H1 (cell line): Measurements from ENCODE around the gene NOS1AP. TPM values are rescaled to one million over a fixed set of nuclear protein-coding genes. Genes with fewer than 3 reads are reported as not detected.

Source experiments
- CTCF ChIA-PET: fragments of 300-600 bp; sonication (Branson Sonifier 250); formaldehyde crosslinking; loops from one replicate; lab custom pipeline; 2021; ENCODE audit not compliant: partially characterized antibody; lab: Charles Lee
- POLR2A ChIA-PET: fragments of 300-600 bp; sonication (Branson Sonifier 250); formaldehyde crosslinking; loops from one replicate; lab custom pipeline; 2021; ENCODE audit warnings: inconsistent platforms; ENCODE audit not compliant: partially characterized antibody; lab: Charles Lee
- DNase-seq, 2 experiments: peaks; one replicate each; pipeline versions ENCODE4 v3.0.0 to v3.0.0-alpha.2; 2010 to 2022; ENCODE audit warnings: low spot score in 2 of 2, low read depth in 1 of 2, mixed read lengths in 1 of 2
- FAIRE-seq: peaks from 2 replicates; lab custom pipeline; 2011; peaks lifted over from hg19 to GRCh38; lab: Jason Lieb, UNC
- H2AFZ ChIP-seq: 2 replicates; pipeline ENCODE4 v1.8.1; 2012; ENCODE audit warnings: low read length, inconsistent platforms
- H2AK5ac ChIP-seq: 2 replicates; pipeline ENCODE4 v1.6.1; 2013; ENCODE audit warnings: low read depth, low read length
- H2BK120ac ChIP-seq: replicated peaks from 2 replicates; pipeline ENCODE3; 2013; ENCODE audit warnings: low read depth, low read length, inconsistent platforms
- H2BK12ac ChIP-seq: 2 replicates; pipeline ENCODE4 v1.6.1; 2013; ENCODE audit warnings: low read depth, low read length
- H2BK15ac ChIP-seq: 2 replicates; pipeline ENCODE4 v1.6.1; 2013; ENCODE audit warnings: low read length
- H2BK20ac ChIP-seq: 2 replicates; pipeline ENCODE4 v1.6.1; 2013; ENCODE audit warnings: low read length
- H2BK5ac ChIP-seq: 2 replicates; pipeline ENCODE4 v1.6.1; 2013; ENCODE audit warnings: low read depth, low read length
- H3K14ac ChIP-seq: 2 replicates; pipeline ENCODE4 v1.6.1; 2013; ENCODE audit warnings: inconsistent platforms; ENCODE audit not compliant: insufficient read length
- H3K18ac ChIP-seq: 2 replicates; pipeline ENCODE4 v1.6.1; 2013; ENCODE audit warnings: low read length; ENCODE audit errors: extremely low read depth
- H3K23ac ChIP-seq: 2 replicates; pipeline ENCODE4 v1.6.1; 2013; ENCODE audit warnings: inconsistent platforms; ENCODE audit not compliant: insufficient read length
- H3K23me2 ChIP-seq: 2 replicates; pipeline ENCODE4 v1.6.1; 2013; ENCODE audit warnings: low read depth, low read length
- H3K27ac ChIP-seq: 2 replicates; pipeline ENCODE4 v1.6.1; 2011; ENCODE audit warnings: low read depth, low read length, inconsistent platforms
- H3K27me3 ChIP-seq, 4 experiments: replicated peaks in 1 of 4; 1 replicate in 1 of 4; 2 replicates in 3 of 4; pipeline versions ENCODE4 v1.6.1 to v1.8.1; 2011 to 2013; ENCODE audit warnings: low read length in 3 of 4, mild to moderate bottlenecking in 3 of 4, inconsistent platforms in 2 of 4, mixed read lengths in 2 of 4, moderate library complexity in 1 of 4; ENCODE audit not compliant: control insufficient read depth in 3 of 4, insufficient read depth in 3 of 4; ENCODE audit errors: extremely low read depth in 1 of 4
- H3K36me3 ChIP-seq, 4 experiments: 2 replicates each; pipeline versions ENCODE4 v1.6.1 to v1.8.1; 2011 to 2013; ENCODE audit warnings: mild to moderate bottlenecking in 4 of 4, low read length in 3 of 4, moderate library complexity in 2 of 4, control low read depth in 1 of 4, inconsistent platforms in 1 of 4; ENCODE audit not compliant: insufficient read depth in 4 of 4, control insufficient read depth in 2 of 4
- H3K4ac ChIP-seq: replicated peaks from 2 replicates; pipeline ENCODE3; 2013; ENCODE audit warnings: low read length, low read depth, mixed read lengths, inconsistent platforms; ENCODE audit not compliant: insufficient read length
- H3K4me1 ChIP-seq, 4 experiments: replicated peaks in 1 of 4; 1 replicate in 1 of 4; 2 replicates in 3 of 4; pipeline versions ENCODE4 v1.6.1 to v1.8.1; 2011 to 2013; ENCODE audit warnings: low read length in 3 of 4, inconsistent platforms in 2 of 4, mixed read lengths in 1 of 4; ENCODE audit not compliant: insufficient read depth in 4 of 4, control insufficient read depth in 3 of 4
- H3K4me2 ChIP-seq, 2 experiments: 2 replicates each; pipeline versions ENCODE4 v1.6.1 to v1.8.1; 2011 to 2013; ENCODE audit warnings: low read depth in 2 of 2, low read length in 2 of 2, control low read depth in 1 of 2, inconsistent platforms in 1 of 2, mild to moderate bottlenecking in 1 of 2; ENCODE audit not compliant: insufficient read depth in 1 of 2
- H3K4me3 ChIP-seq, 4 experiments: fragments of 200-600, 300-600 bp in 1 of 4; sonication (generic), shearing (Covaris generic), sonication (Bioruptor Twin) in 1 of 4; 2 replicates each; pipeline versions ENCODE4 v1.5.1 to v1.8.1; 2011 to 2016; ENCODE audit warnings: low read length in 4 of 4, low read depth in 3 of 4, control low read depth in 2 of 4, inconsistent platforms in 2 of 4, mild to moderate bottlenecking in 2 of 4, mixed read lengths in 1 of 4, moderate library complexity in 1 of 4; ENCODE audit not compliant: insufficient read depth in 2 of 4; ENCODE audit errors: extremely low read depth in 1 of 4
- H3K56ac ChIP-seq: replicated peaks from 2 replicates; pipeline ENCODE3; 2013; ENCODE audit warnings: low read depth, mild to moderate bottlenecking, mixed read lengths, low read length, inconsistent platforms; ENCODE audit not compliant: insufficient read length
- H3K79me1 ChIP-seq: 2 replicates; pipeline ENCODE4 v1.6.1; 2013; ENCODE audit warnings: low read depth, low read length, control low read depth
- H3K79me2 ChIP-seq, 2 experiments: 2 replicates each; pipeline versions ENCODE4 v1.6.1 to v1.8.1; 2012 to 2013; ENCODE audit warnings: low read length in 2 of 2, mild to moderate bottlenecking in 2 of 2, inconsistent platforms in 1 of 2; ENCODE audit not compliant: insufficient read depth in 2 of 2, control insufficient read depth in 1 of 2
- H3K9ac ChIP-seq, 4 experiments: replicated peaks in 1 of 4; 1 replicate in 1 of 4; 2 replicates in 3 of 4; pipeline versions ENCODE4 v1.6.1 to v1.8.1; 2011 to 2013; ENCODE audit warnings: low read depth in 3 of 4, low read length in 3 of 4, control low read depth in 2 of 4, mild to moderate bottlenecking in 2 of 4, moderate library complexity in 2 of 4, inconsistent platforms in 1 of 4; ENCODE audit errors: extremely low read depth in 1 of 4
- H3K9me3 ChIP-seq, 2 experiments: 2 replicates each; pipeline versions ENCODE4 v1.6.1 to v1.8.1; 2012 to 2013; ENCODE audit warnings: mild to moderate bottlenecking in 2 of 2, moderate library complexity in 2 of 2, control low read depth in 1 of 2, inconsistent platforms in 1 of 2, low read depth in 1 of 2, low read length in 1 of 2, mixed read lengths in 1 of 2; ENCODE audit not compliant: insufficient read depth in 2 of 2
- H4K20me1 ChIP-seq, 2 experiments: replicated peaks in 1 of 2; 2 replicates each; pipeline versions ENCODE3 to v1.8.1; 2011 to 2013; ENCODE audit warnings: inconsistent platforms in 2 of 2, low read length in 2 of 2, mild to moderate bottlenecking in 1 of 2; ENCODE audit not compliant: insufficient read depth in 2 of 2, control insufficient read depth in 1 of 2
- H4K5ac ChIP-seq: 2 replicates; pipeline ENCODE4 v1.6.1; 2013; ENCODE audit warnings: low read length, low read depth, mixed read lengths, inconsistent platforms; ENCODE audit not compliant: insufficient read length
- H4K8ac ChIP-seq: 2 replicates; pipeline ENCODE4 v1.8.0; 2013; ENCODE audit warnings: mild to moderate bottlenecking, moderate library complexity, low read length, inconsistent platforms; ENCODE audit not compliant: insufficient read depth; ENCODE audit errors: extremely low read depth
- H4K91ac ChIP-seq: replicated peaks from 2 replicates; pipeline ENCODE3; 2013; ENCODE audit warnings: low read length, mixed read lengths, inconsistent platforms; ENCODE audit not compliant: insufficient read length
- CREB1 ChIP-seq: IDR thresholded peaks from 2 replicates; pipeline ENCODE4 v1.6.1; 2012; ENCODE audit warnings: inconsistent platforms
- CTCF ChIP-seq, 3 experiments: IDR thresholded peaks; 1 replicate in 2 of 3; 2 replicates in 1 of 3; pipeline versions ENCODE4 v1.5.1 to v1.6.1; 2011; ENCODE audit warnings: low read length in 3 of 3, mild to moderate bottlenecking in 3 of 3, inconsistent platforms in 2 of 3, low read depth in 1 of 3, moderate library complexity in 1 of 3; ENCODE audit not compliant: insufficient read depth in 1 of 3; ENCODE audit errors: control extremely low read depth in 1 of 3
- FOSL1 ChIP-seq: IDR thresholded peaks from 2 replicates; pipeline ENCODE4 v1.6.1; 2011; ENCODE audit warnings: mild to moderate bottlenecking, low read depth, low read length, moderate library complexity; ENCODE audit not compliant: insufficient read depth
- HDAC6 ChIP-seq: IDR thresholded peaks from one replicate; pipeline ENCODE4 v1.7.1; 2012; ENCODE audit warnings: low read depth, mild to moderate bottlenecking, inconsistent platforms, low read length, moderate library complexity
- KDM4A ChIP-seq: IDR thresholded peaks from one replicate; pipeline ENCODE4 v1.7.1; 2012; ENCODE audit warnings: low read depth, mild to moderate bottlenecking, moderate library complexity, low read length, inconsistent platforms; ENCODE audit not compliant: severe bottlenecking
- POLR2AphosphoS5 ChIP-seq: IDR thresholded peaks from 2 replicates; pipeline ENCODE4 v1.6.1; 2011; ENCODE audit warnings: low read depth, low read length
- POU5F1 ChIP-seq: IDR thresholded peaks from 2 replicates; pipeline ENCODE4 v1.6.1; 2011; ENCODE audit warnings: low read depth, mild to moderate bottlenecking, low read length, moderate library complexity
- TAF1 ChIP-seq: IDR thresholded peaks from 2 replicates; pipeline ENCODE4 v1.6.1; 2011; ENCODE audit warnings: mild to moderate bottlenecking, low read depth, low read length
- TEAD4 ChIP-seq: IDR thresholded peaks from 2 replicates; pipeline ENCODE4 v1.6.1; 2012; ENCODE audit warnings: low read depth, low read length, inconsistent platforms, mixed read lengths
- YY1 ChIP-seq: IDR thresholded peaks from 2 replicates; pipeline ENCODE4 v1.6.1; 2011; ENCODE audit warnings: low read depth, mild to moderate bottlenecking, low read length
- WGBS, 2 experiments: shearing (Covaris generic) in 1 of 2; methylation state at CpG; one replicate each; pipeline versions ENCODE4 v1.1.6 to v1.1.7; 2013 to 2015; ENCODE audit warnings: low lambda C conversion rate in 2 of 2, mixed read lengths in 2 of 2, inconsistent platforms in 1 of 2, low coverage in 1 of 2, missing lambda C conversion rate in 1 of 2; ENCODE audit not compliant: insufficient replicate concordance in 2 of 2, insufficient coverage in 1 of 2, insufficient read length in 1 of 2; ENCODE audit errors: extremely low coverage in 1 of 2, missing lambda C conversion rate in 1 of 2; 5-methylcytosine and 5-hydroxymethylcytosine counted together
- polyA plus RNA-seq, 7 experiments: library from polyadenylated mRNA; depleted of rRNA in 3 of 7; stranded (reverse) in 5 of 7; unstranded in 2 of 7; fragments of >200 nt in 5 of 7; fragments of 200-250 nt in 2 of 7; gene quantifications; 1 replicate in 5 of 7; 2 replicates in 1 of 7; 4 replicates in 1 of 7; pipeline versions ENCODE4 v1.2.1 to v1.2.3, GENCODE V29; 2011 to 2013; ENCODE audit warnings: missing spikeins in 2 of 7, mixed read lengths in 2 of 7
- total RNA-seq: library from RNA; stranded (reverse); fragmentation: NEBNext Ultra II Directional; extraction: Animal tissue kit (Norgen Biotek cat#: 25700); gene quantifications from 2 replicates; pipeline ENCODE4 v1.2.1, GENCODE V29; 2021

The NOS1AP gene
- total and polyA plus RNA-seq, 2 of the 8 experiments (the other 6 are each of a cell fraction or from before 2014, with no cell fraction given): 2.4 to 12.1 TPM

GRCh38 chr1:162206749-162207635 lies 137.5 kb downstream of the NOS1AP start:
- H2AFZ ChIP-seq: no peak overlapping the region
- no peak overlapping the region for H2BK20ac ChIP-seq
- peaks cover 0 to 12% (median under 1%) of the 10 kb centered on the region in 4 experiments; a peak in 4 of 7 replicates for H3K4me1 ChIP-seq
- no peak overlapping the region for H2BK15ac ChIP-seq
- no peak overlapping the region for H3K9ac ChIP-seq
- no peaks in the 10 kb centered on the region for H3K23me2 ChIP-seq
- peaks cover 6 to 48% of the 10 kb centered on the region in 2 experiments; a peak in 3 of 4 replicates for H3K79me2 ChIP-seq
- H4K20me1 ChIP-seq: peaks cover 0 to 2% of the 10 kb centered on the region in 2 experiments
- no peak overlapping the region for H4K8ac ChIP-seq
- DNase-seq: no peak
- no peak overlapping the region for H2AK5ac ChIP-seq
- no peak overlapping the region for H4K91ac ChIP-seq
- no peaks in the 10 kb centered on the region for H3K36me3 ChIP-seq
- H3K27ac ChIP-seq: no peak overlapping the region
- no peak overlapping the region for H3K14ac ChIP-seq
- no peaks in the 10 kb centered on the region for H3K9me3 ChIP-seq
- no peak overlapping the region for H2BK12ac ChIP-seq
- H3K27me3 ChIP-seq: no peaks in the 10 kb centered on the region
- no peak overlapping the region for H3K18ac ChIP-seq
- no peak overlapping the region for H3K23ac ChIP-seq
- 79% methylated on average over 12 of the region's 12 CpGs; no CpG with 5 or more reads in 1 of the 2 experiments for WGBS, 2 experiments
- no peak overlapping the region for H4K5ac ChIP-seq
- H3K79me1 ChIP-seq: no peaks in the 10 kb centered on the region; the same call in 1 of the 2 replicates
- H3K4ac ChIP-seq: no peak overlapping the region
- no peak overlapping the region for H3K56ac ChIP-seq
- ChIA-PET CTCF (interaction anchor here (0.7 to 1.5 kb wide), 4 partner anchors 10 to 63 kb away, joined by 3 read pairs; no protein-coding TSS in a partner anchor), POLR2A (interaction anchor here (1.2 kb wide), 1 partner anchor 14 kb away, joined by 3 read pairs; no protein-coding TSS in a partner anchor)
- H3K4me3 ChIP-seq: no peak overlapping the region
- no peak overlapping the region for H3K4me2 ChIP-seq
- no peak overlapping the region for H2BK120ac ChIP-seq
- H2BK5ac ChIP-seq: no peak overlapping the region; the same call in 1 of the 2 replicates
- FAIRE-seq: no peak
- TF ChIP-seq CREB1 (no peak), YY1 (no peak), KDM4A (no peak), POLR2AphosphoS5 (no peak), FOSL1 (no peak), TAF1 (no peak), HDAC6 (no peak), POU5F1 (no peak), TEAD4 (no peak), CTCF (IDR thresholded peaks at IDR 0.05; ENCODE audit: control extremely low read depth in 1 of 3, insufficient read depth in 1 of 3, low read depth in 1 of 3, low read length in 3 of 3) (no peak)
